Fibroblast of peridontal ligament (primary cell): Measurements from ENCODE around the gene USP6NL.

Experiments used
- DNase-seq: peaks from one replicate; pipeline ENCODE4 v3.0.0-alpha.2; 2010; ENCODE audit errors: extremely low read depth

USP6NL gene

DNA sequence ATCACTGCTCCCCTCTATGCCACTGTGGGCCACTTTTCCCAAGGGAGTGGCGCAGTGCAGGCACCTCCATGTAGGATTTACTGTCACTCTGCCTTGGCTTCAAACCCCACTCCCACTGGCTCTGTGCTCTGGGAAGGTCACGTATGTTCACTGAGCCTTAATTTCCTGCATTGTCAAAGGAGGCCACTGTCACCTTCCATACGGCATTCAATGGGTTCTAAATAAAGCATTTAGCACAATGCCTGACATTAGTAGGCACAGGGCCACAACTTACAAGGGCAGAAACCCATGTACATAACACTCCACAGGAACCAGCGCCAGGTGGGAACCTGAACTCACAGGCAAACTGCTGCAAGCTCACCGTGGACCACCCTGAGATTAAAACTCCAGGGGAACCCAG is 196.4 kb downstream of the USP6NL start:
- DNase-seq = no peak

- DNase-seq = no peak
Observed at GRCh38 chr10:11414314-11415038, 197.0 kb downstream of the USP6NL start.

DNA sequence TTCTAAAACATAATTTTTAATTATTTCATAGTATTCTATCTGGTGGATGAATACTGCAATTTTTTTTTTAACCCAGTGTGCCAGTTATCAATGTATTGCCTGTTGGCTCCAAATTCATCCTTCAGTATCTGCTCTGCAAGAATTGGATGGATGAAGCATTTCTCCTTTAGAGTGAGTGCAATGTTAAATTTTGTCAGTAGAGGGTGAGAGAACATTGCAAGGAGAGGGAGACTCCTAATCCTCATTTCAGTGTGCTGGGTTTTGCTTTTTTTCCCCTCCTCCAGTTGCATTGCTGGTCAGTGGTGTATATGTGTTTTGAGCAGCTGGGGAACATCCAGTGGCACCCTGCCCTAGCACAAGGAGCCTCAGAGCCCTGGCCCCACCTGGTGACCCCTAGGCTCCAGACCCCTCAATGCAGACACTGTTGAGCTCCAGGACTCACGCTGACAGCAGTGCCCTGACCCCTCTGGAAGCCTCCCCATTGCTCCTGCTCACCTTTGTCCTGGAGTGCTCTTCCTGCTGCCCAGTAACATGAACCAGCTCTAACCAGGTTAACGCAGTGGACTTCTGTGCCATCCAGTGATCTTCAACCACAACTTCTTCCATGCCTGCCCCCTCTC is 199.4 kb downstream of the USP6NL start:
- DNase-seq = no peak

DNA sequence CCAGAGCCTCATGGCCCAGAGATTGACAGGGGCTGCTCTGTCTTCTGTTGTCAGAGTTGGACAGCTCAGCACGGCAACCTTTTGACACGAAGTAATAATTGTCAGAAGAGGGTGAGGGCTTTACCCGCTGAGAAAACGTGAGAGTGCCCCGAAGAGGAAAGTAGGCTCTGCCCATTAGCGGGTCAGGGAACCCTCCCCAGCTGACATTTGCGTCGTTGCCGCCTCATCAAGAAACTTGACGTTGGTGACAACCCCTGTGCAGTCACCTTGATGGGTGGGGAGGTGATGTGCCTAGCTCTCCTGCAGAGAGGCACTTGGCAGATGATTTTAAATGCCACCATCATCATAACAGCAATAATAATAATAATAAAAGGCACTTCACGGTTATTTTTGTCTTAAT is 202.1 kb downstream of the USP6NL start:
- no peak for DNase-seq

DNA sequence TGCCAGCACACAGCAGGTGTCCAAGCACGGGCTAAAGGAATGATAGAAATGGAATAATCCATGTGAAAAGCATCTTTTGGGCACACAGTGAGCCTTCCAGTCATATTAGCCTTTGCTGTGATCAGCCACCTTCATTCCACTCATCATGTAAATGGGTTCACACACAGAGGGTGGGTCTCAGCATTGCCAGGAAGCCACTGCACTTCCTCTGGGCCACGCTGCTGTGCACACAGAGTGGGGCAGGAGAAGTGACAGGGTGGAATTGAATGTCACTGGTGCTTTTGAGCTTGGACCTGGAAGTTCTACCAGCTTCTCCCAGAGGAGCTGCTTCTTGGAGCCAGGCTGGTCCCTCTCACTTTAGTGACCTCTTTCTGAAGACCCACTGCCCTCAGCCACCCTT is 203.5 kb downstream of the USP6NL start:
- DNase-seq = no peak

DNA sequence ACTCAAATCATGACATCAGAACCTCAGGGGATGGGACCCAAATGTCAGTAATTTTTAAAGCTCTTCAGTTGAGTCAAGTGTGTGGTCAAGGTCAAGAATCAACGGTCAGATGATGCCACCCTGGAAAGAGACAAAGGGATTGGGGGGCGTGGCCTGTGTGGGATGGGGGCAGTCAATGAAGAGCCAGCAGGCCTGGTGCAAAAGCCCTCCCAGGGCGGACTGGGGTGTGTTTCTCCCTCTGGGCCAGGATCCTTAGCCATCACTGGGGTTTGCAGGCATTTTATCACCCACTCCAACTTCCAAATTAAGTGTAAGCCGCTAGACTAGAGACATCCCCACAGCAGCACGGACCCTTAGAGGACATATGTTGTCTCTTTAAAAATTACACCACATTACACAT is 204.7 kb downstream of the USP6NL start:
- DNase-seq = no peak

DNA sequence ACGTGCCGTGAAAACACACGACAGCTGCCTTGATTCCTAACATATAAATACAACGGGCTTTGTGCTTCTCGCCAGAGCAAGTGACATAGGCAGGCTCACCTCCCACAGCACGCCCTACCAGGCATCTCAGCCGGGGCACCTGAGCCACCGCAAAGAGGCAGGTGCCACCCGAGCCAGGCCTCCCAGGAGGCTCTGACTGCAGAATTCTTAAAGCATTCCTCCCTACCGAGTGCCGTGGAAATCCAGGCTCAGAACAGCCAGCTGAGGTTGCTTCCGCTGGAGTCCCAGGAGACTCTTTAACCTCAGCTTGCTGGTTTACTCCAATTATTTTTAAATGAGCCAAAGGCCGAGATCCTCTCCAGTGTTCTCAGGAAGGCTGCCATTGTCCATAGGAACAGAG is 206.5 kb downstream of the USP6NL start:
- no peak for DNase-seq
